OCI-LY3 (cell line): Measurements from ENCODE around the gene LGALS3.

Experiments used
- EZH2phosphoT487 ChIP-seq: fragments of 200-600 bp; shearing (Covaris generic); IDR thresholded peaks from 2 replicates; pipeline ENCODE4 v1.6.1; 2018; ENCODE audit warnings: antibody characterized with exemption, mixed run types, low read depth
- TF ChIP-seq, protein P1 (sequence below): fragments of 200-600, 300-600 bp; sonication (generic); IDR thresholded peaks from 2 replicates; pipeline ENCODE4 v1.5.1; 2014; ENCODE audit warnings: antibody characterized with exemption, low read length, low read depth

DNA sequence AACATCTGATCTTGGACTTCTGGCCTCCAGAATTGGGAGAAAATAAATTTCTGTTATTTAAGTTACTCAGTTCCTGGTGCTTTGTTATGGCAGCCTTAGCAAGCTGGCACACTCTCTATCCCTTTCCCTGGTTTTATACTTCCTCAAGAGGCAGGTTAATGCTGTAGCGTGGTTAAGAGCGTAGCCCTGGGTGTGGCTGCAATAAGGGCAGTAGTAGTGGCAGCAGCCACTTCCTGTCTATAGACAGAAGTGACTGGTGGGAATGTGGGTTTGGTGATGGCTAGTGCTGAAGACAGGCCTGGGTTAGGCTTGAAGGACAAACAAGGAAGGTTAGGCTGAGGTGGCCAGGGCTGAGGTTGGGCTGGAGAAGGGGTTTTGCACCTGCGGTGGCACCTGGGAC lies 3.6 kb upstream of the LGALS3 start:
- TF ChIP-seq, protein P1, sequence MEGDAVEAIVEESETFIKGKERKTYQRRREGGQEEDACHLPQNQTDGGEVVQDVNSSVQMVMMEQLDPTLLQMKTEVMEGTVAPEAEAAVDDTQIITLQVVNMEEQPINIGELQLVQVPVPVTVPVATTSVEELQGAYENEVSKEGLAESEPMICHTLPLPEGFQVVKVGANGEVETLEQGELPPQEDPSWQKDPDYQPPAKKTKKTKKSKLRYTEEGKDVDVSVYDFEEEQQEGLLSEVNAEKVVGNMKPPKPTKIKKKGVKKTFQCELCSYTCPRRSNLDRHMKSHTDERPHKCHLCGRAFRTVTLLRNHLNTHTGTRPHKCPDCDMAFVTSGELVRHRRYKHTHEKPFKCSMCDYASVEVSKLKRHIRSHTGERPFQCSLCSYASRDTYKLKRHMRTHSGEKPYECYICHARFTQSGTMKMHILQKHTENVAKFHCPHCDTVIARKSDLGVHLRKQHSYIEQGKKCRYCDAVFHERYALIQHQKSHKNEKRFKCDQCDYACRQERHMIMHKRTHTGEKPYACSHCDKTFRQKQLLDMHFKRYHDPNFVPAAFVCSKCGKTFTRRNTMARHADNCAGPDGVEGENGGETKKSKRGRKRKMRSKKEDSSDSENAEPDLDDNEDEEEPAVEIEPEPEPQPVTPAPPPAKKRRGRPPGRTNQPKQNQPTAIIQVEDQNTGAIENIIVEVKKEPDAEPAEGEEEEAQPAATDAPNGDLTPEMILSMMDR = no peak
- TF ChIP-seq EZH2phosphoT487 = no peak
